ENCODE measurements around the gene NR6A1. TPM values are rescaled to one million over a fixed set of nuclear protein-coding genes. Genes with fewer than 3 reads are reported as not detected.

The NR6A1 gene
- total RNA-seq, 1 donor from 2014 or later = 60.7 TPM

GRCh38 chr9:124645274-124645673 lies 125.8 kb downstream of the NR6A1 start:
- Mint-ChIP-seq H3K27ac (ENCODE audit: unreplicated experiment) (no peak overlapping the region), H3K4me1 (no peaks in the 10 kb centered on the region), H3K27me3 (ENCODE audit: low read depth) (no peaks in the 10 kb centered on the region), H3K9me3 (no peaks in the 10 kb centered on the region), H3K36me3 (ENCODE audit: low read depth) (no peaks in the 10 kb centered on the region), H3K4me3 (no peak overlapping the region)
- DNase-seq (ENCODE audit: low read depth, low spot score) = no peak
- TF ChIP-seq CTCF (conservative IDR thresholded peaks at IDR 0.05) = no peak

- no peak for DNase-seq (ENCODE audit: low read depth, low spot score)
- no peak for TF ChIP-seq CTCF (conservative IDR thresholded peaks at IDR 0.05)
- no peaks in the 10 kb centered on the region for H3K9me3 Mint-ChIP-seq
- H3K36me3 Mint-ChIP-seq (ENCODE audit: low read depth) = no peaks in the 10 kb centered on the region
- H3K4me3 Mint-ChIP-seq = no peak overlapping the region
- H3K4me1 Mint-ChIP-seq = no peaks in the 10 kb centered on the region
- no peaks in the 10 kb centered on the region for H3K27me3 Mint-ChIP-seq (ENCODE audit: low read depth)
- H3K27ac Mint-ChIP-seq (ENCODE audit: unreplicated experiment) = no peak overlapping the region
Observed at GRCh38 chr9:124639637-124640036, 131.5 kb downstream of the NR6A1 start.

- no peak overlapping the region for H3K4me3 Mint-ChIP-seq
- no peaks in the 10 kb centered on the region for H3K36me3 Mint-ChIP-seq (ENCODE audit: low read depth)
- H3K9me3 Mint-ChIP-seq = no peaks in the 10 kb centered on the region
- H3K4me1 Mint-ChIP-seq = no peaks in the 10 kb centered on the region
- H3K27ac Mint-ChIP-seq (ENCODE audit: unreplicated experiment) = no peak overlapping the region
- no peak for TF ChIP-seq CTCF (conservative IDR thresholded peaks at IDR 0.05)
- no peaks in the 10 kb centered on the region for H3K27me3 Mint-ChIP-seq (ENCODE audit: low read depth)
- DNase-seq (ENCODE audit: low read depth, low spot score) = no peak
Observed at GRCh38 chr9:124635285-124635684, 135.8 kb downstream of the NR6A1 start.

GRCh38 chr9:124632077-124632621 lies 139.0 kb downstream of the NR6A1 start:
- no peak for TF ChIP-seq CTCF (conservative IDR thresholded peaks at IDR 0.05)
- no peaks in the 10 kb centered on the region for H3K4me1 Mint-ChIP-seq
- H3K27ac Mint-ChIP-seq (ENCODE audit: unreplicated experiment) = no peak overlapping the region
- no peak overlapping the region for H3K4me3 Mint-ChIP-seq
- no peaks in the 10 kb centered on the region for H3K36me3 Mint-ChIP-seq (ENCODE audit: low read depth)
- DNase-seq (ENCODE audit: low read depth, low spot score) = no peak
- H3K27me3 Mint-ChIP-seq (ENCODE audit: low read depth) = no peaks in the 10 kb centered on the region
- no peaks in the 10 kb centered on the region for H3K9me3 Mint-ChIP-seq

GRCh38 chr9:124631326-124631725 lies 139.8 kb downstream of the NR6A1 start:
- H3K4me1 Mint-ChIP-seq = no peaks in the 10 kb centered on the region
- no peak for TF ChIP-seq CTCF (conservative IDR thresholded peaks at IDR 0.05)
- H3K27ac Mint-ChIP-seq (ENCODE audit: unreplicated experiment) = no peak overlapping the region
- no peaks in the 10 kb centered on the region for H3K9me3 Mint-ChIP-seq
- no peaks in the 10 kb centered on the region for H3K36me3 Mint-ChIP-seq (ENCODE audit: low read depth)
- DNase-seq (ENCODE audit: low read depth, low spot score) = no peak
- no peaks in the 10 kb centered on the region for H3K27me3 Mint-ChIP-seq (ENCODE audit: low read depth)
- H3K4me3 Mint-ChIP-seq = no peak overlapping the region

- no peak for DNase-seq (ENCODE audit: low read depth, low spot score)
- no peak for TF ChIP-seq CTCF (conservative IDR thresholded peaks at IDR 0.05)
- H3K27me3 Mint-ChIP-seq (ENCODE audit: low read depth) = no peaks in the 10 kb centered on the region
- H3K4me3 Mint-ChIP-seq = no peak overlapping the region
- H3K27ac Mint-ChIP-seq (ENCODE audit: unreplicated experiment) = no peak overlapping the region
- H3K4me1 Mint-ChIP-seq = no peaks in the 10 kb centered on the region
- no peaks in the 10 kb centered on the region for H3K9me3 Mint-ChIP-seq
- no peaks in the 10 kb centered on the region for H3K36me3 Mint-ChIP-seq (ENCODE audit: low read depth)
Observed at GRCh38 chr9:124629600-124629999, 141.5 kb downstream of the NR6A1 start.
